SW 1271 (cell line): Measurements from ENCODE around the gene NOS1AP.
"Not testable (repeated sequence)": the region's sequence is repeated elsewhere in the genome, so short reads cannot be mapped to it uniquely, and the experiment has no call there.

Experiments
- DNase-seq, 2 experiments: peaks; one replicate each; lab custom pipeline; 2025; lab: John Stamatoyannopoulos, UW

The NOS1AP gene

GRCh38 chr1:162169031-162169790 is 99.7 kb downstream of the NOS1AP start:
- no peak for DNase-seq

GRCh38 chr1:162171111-162171510 is 101.6 kb downstream of the NOS1AP start:
- no peak for DNase-seq

GRCh38 chr1:162172311-162173102 is 103.0 kb downstream of the NOS1AP start:
- no peak for DNase-seq

GRCh38 chr1:162173607-162174006 is 104.1 kb downstream of the NOS1AP start:
- not testable (repeated sequence) for DNase-seq

- not testable (repeated sequence) for DNase-seq
Observed at GRCh38 chr1:162174027-162174426, 104.5 kb downstream of the NOS1AP start.

GRCh38 chr1:162175379-162176081 is 106.0 kb downstream of the NOS1AP start:
- no peak for DNase-seq

GRCh38 chr1:162177126-162177525 is 107.6 kb downstream of the NOS1AP start:
- no peak for DNase-seq

- DNase-seq, result no peak
Observed at GRCh38 chr1:162178432-162178831, 108.9 kb downstream of the NOS1AP start.

GRCh38 chr1:162179121-162179520 is 109.6 kb downstream of the NOS1AP start:
- no peak for DNase-seq

GRCh38 chr1:162180813-162181212 is 111.3 kb downstream of the NOS1AP start:
- no peak for DNase-seq

- no peak for DNase-seq
Observed at GRCh38 chr1:162182090-162182489, 112.6 kb downstream of the NOS1AP start.

GRCh38 chr1:162185314-162186025 is 116.0 kb downstream of the NOS1AP start:
- no peak for DNase-seq

- DNase-seq, result no peak
Observed at GRCh38 chr1:162186026-162186374, 116.5 kb downstream of the NOS1AP start.

- no peak for DNase-seq
Observed at GRCh38 chr1:162186406-162186805, 116.9 kb downstream of the NOS1AP start.

- DNase-seq, result no peak
Observed at GRCh38 chr1:162187687-162188276, 118.3 kb downstream of the NOS1AP start.

- DNase-seq, result no peak
Observed at GRCh38 chr1:162189345-162189744, 119.9 kb downstream of the NOS1AP start.

- no peak for DNase-seq
Observed at GRCh38 chr1:162191396-162192305, 122.2 kb downstream of the NOS1AP start.

- no peak for DNase-seq
Observed at GRCh38 chr1:162192306-162192678, 122.8 kb downstream of the NOS1AP start.

- no peak for DNase-seq
Observed at GRCh38 chr1:162192763-162193162, 123.3 kb downstream of the NOS1AP start.

GRCh38 chr1:162193221-162193620 is 123.7 kb downstream of the NOS1AP start:
- DNase-seq, result no peak

- no peak for DNase-seq
Observed at GRCh38 chr1:162193815-162194214, 124.3 kb downstream of the NOS1AP start.
